ENCODE results near the gene CEP19. TPM values are rescaled to one million over a fixed set of nuclear protein-coding genes. Genes with fewer than 3 reads are reported as not detected.

The CEP19 gene
- total and polyA plus RNA-seq, 2 of the 8 experiments (the other 6 are each of a cell fraction or from before 2014, with no cell fraction given): 0.95 to 1.6 TPM

DNA sequence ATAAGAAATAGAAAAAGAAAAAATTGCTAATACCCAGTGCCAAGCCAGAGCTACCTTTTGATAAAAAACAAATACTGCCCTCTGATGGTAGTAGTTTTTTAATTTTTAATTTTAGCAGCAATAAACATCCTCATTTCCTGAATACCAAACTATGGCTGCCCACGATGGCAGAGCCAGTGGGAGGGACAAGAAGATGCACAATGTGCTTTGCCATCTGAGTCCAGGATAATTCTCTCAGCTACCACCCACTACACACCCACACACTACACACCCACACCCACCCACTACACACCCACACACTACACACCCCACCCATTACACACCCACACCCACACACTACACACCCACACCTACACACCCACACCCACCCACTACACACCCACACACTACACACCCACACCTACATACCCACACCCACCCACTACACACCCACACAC is 17.8 kb downstream of the CEP19 start:
- H2BK15ac ChIP-seq (ENCODE audit: low read length): no peak overlapping the region
- no peak overlapping the region for H3K9ac ChIP-seq (replicated peaks in 1 of 4; ENCODE audit: extremely low read depth in 1 of 4, low read depth in 3 of 4, low read length in 3 of 4)
- H2BK12ac ChIP-seq (ENCODE audit: low read depth, low read length): no peak overlapping the region
- H2BK120ac ChIP-seq (replicated peaks; ENCODE audit: low read depth, low read length): no peak overlapping the region
- FAIRE-seq (no peak), DNase-seq (ENCODE audit: low read depth in 1 of 2, low spot score in 2 of 2) (no peak)
- H3K18ac ChIP-seq (ENCODE audit: extremely low read depth, low read length): no peak overlapping the region
- no peaks in the 10 kb centered on the region for H3K79me2 ChIP-seq (ENCODE audit: control insufficient read depth in 1 of 2, insufficient read depth in 2 of 2, low read length in 2 of 2)
- no peak overlapping the region for H3K23ac ChIP-seq (ENCODE audit: insufficient read length)
- H3K27ac ChIP-seq (ENCODE audit: low read depth, low read length): no peak overlapping the region
- H3K4me3 ChIP-seq (ENCODE audit: extremely low read depth in 1 of 4, insufficient read depth in 2 of 4, low read depth in 3 of 4, low read length in 4 of 4): no peak overlapping the region
- no peak overlapping the region for H4K5ac ChIP-seq (ENCODE audit: insufficient read length, low read depth, low read length)
- H3K4ac ChIP-seq (replicated peaks; ENCODE audit: insufficient read length, low read depth, low read length): no peak overlapping the region
- H3K23me2 ChIP-seq (ENCODE audit: low read depth, low read length): peaks cover 14% of the 10 kb centered on the region; the same call in 1 of the 2 replicates
- H4K91ac ChIP-seq (replicated peaks; ENCODE audit: insufficient read length, low read length): no peak overlapping the region
- no peak overlapping the region for H2BK5ac ChIP-seq (ENCODE audit: low read depth, low read length)
- no peak overlapping the region for H2AFZ ChIP-seq (ENCODE audit: low read length)
- H2BK20ac ChIP-seq (ENCODE audit: low read length): no peak overlapping the region
- H4K8ac ChIP-seq (ENCODE audit: extremely low read depth, insufficient read depth, low read length): no peak overlapping the region
- H3K27me3 ChIP-seq (replicated peaks in 1 of 4; ENCODE audit: control insufficient read depth in 3 of 4, extremely low read depth in 1 of 4, insufficient read depth in 3 of 4, low read length in 3 of 4): no peaks in the 10 kb centered on the region
- no peaks in the 10 kb centered on the region for H3K36me3 ChIP-seq (ENCODE audit: control insufficient read depth in 2 of 4, insufficient read depth in 4 of 4, low read length in 3 of 4)
- peak overlapping the region; percentile 99 for H3K56ac ChIP-seq (replicated peaks; ENCODE audit: insufficient read length, low read depth, low read length)
- H3K4me1 ChIP-seq (replicated peaks in 1 of 4; ENCODE audit: control insufficient read depth in 3 of 4, insufficient read depth in 4 of 4, low read length in 3 of 4): no peaks in the 10 kb centered on the region
- H3K79me1 ChIP-seq (ENCODE audit: low read depth, low read length): no peaks in the 10 kb centered on the region
- no peaks in the 10 kb centered on the region for H3K9me3 ChIP-seq (ENCODE audit: insufficient read depth in 2 of 2, low read depth in 1 of 2, low read length in 1 of 2)
- no peak overlapping the region for H3K4me2 ChIP-seq (ENCODE audit: insufficient read depth in 1 of 2, low read depth in 2 of 2, low read length in 2 of 2)
- ChIA-PET POLR2A (ENCODE audit: partially characterized antibody) (no interaction called here), CTCF (ENCODE audit: partially characterized antibody) (interaction anchor here (0.7 to 10.9 kb wide), 3 partner anchors 10 to 83 kb away, joined by 3 to 143 read pairs (median 5); no protein-coding TSS in a partner anchor)
- H2AK5ac ChIP-seq (ENCODE audit: low read depth, low read length): no peak overlapping the region
- no peak overlapping the region for H3K14ac ChIP-seq (ENCODE audit: insufficient read length)
- 95% methylated on average over 1 of the region's 1 CpG; no CpG with 5 or more reads in 1 of the 2 experiments for WGBS, 2 experiments (ENCODE audit: extremely low coverage in 1 of 2, insufficient coverage in 1 of 2, insufficient read length in 1 of 2, insufficient replicate concordance in 2 of 2, low coverage in 1 of 2, low lambda C conversion rate in 2 of 2, missing lambda C conversion rate in 1 of 2)
- H4K20me1 ChIP-seq (replicated peaks in 1 of 2; ENCODE audit: control insufficient read depth in 1 of 2, insufficient read depth in 2 of 2, low read length in 2 of 2): peaks cover 0 to 6% of the 10 kb centered on the region in 2 experiments
- TF ChIP-seq EP300 (IDR thresholded peaks at IDR 0.05; ENCODE audit: borderline replicate concordance in 1 of 2, low read depth in 2 of 2, low read length in 2 of 2) (no peak), BRCA1 (IDR thresholded peaks at IDR 0.05; ENCODE audit: low read depth, low read length) (no peak), CBX8 (IDR thresholded peaks at IDR 0.05; ENCODE audit: borderline replicate concordance, low read depth, low read length) (no peak), KDM1A (IDR thresholded peaks at IDR 0.05; ENCODE audit: borderline replicate concordance, low read length) (no peak), CTBP2 (IDR thresholded peaks at IDR 0.05; ENCODE audit: borderline replicate concordance, insufficient read depth, insufficient read length, low read length) (no peak), NRF1 (IDR thresholded peaks at IDR 0.05; ENCODE audit: low read depth, low read length) (no peak), SAP30 (IDR thresholded peaks at IDR 0.05; ENCODE audit: insufficient read depth, insufficient replicate concordance, low read length) (no peak)
- TF ChIP-seq, protein P1, sequence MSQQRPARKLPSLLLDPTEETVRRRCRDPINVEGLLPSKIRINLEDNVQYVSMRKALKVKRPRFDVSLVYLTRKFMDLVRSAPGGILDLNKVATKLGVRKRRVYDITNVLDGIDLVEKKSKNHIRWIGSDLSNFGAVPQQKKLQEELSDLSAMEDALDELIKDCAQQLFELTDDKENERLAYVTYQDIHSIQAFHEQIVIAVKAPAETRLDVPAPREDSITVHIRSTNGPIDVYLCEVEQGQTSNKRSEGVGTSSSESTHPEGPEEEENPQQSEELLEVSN (IDR thresholded peaks at IDR 0.05): no peak
